Keratinocyte (primary cell): ENCODE data around the gene MYL10. TPM values are rescaled to one million over a fixed set of nuclear protein-coding genes. Genes with fewer than 3 reads are reported as not detected.

Source experiments
- DNase-seq: peaks from one replicate; pipeline ENCODE4 v3.0.0-alpha.2; 2011; ENCODE audit warnings: low read depth, missing footprints, low spot score
- FAIRE-seq: peaks from 2 replicates; lab custom pipeline; 2011; peaks lifted over from hg19 to GRCh38; lab: Jason Lieb, UNC
- H2AFZ ChIP-seq: 2 replicates; pipeline ENCODE4 v1.6.0; 2012; ENCODE audit warnings: low read length, control low read depth, inconsistent platforms; ENCODE audit not compliant: control insufficient read depth
- H3K27ac ChIP-seq: 2 replicates; pipeline ENCODE4 v1.5.1; 2011; ENCODE audit warnings: low read length; ENCODE audit not compliant: control insufficient read depth, insufficient read depth
- H3K27me3 ChIP-seq: 3 replicates; pipeline ENCODE4 v1.6.0; 2011; ENCODE audit warnings: low read length; ENCODE audit not compliant: control insufficient read depth, insufficient read depth; ENCODE audit errors: extremely low read depth
- H3K36me3 ChIP-seq, 2 experiments: 2 replicates in 1 of 2; 3 replicates in 1 of 2; pipeline ENCODE4 v1.5.1; 2011; ENCODE audit warnings: low read length in 2 of 2, mild to moderate bottlenecking in 1 of 2; ENCODE audit not compliant: control insufficient read depth in 2 of 2, insufficient read depth in 2 of 2; ENCODE audit errors: extremely low read depth in 1 of 2
- H3K4me1 ChIP-seq: 3 replicates; pipeline ENCODE4 v1.5.1; 2011; ENCODE audit warnings: low read length; ENCODE audit not compliant: control insufficient read depth, insufficient read depth; ENCODE audit errors: extremely low read depth
- H3K4me2 ChIP-seq: 3 replicates; pipeline ENCODE4 v1.6.0; 2011; ENCODE audit warnings: low read depth, low read length; ENCODE audit not compliant: control insufficient read depth, insufficient read depth; ENCODE audit errors: extremely low read depth
- H3K4me3 ChIP-seq, 3 experiments: fragments of 200-600 bp in 1 of 3; sonication (generic) in 1 of 3; 2 replicates in 2 of 3; 3 replicates in 1 of 3; pipeline ENCODE4 v1.5.1; 2011 to 2016; ENCODE audit warnings: low read length in 3 of 3, mild to moderate bottlenecking in 3 of 3, control low read depth in 2 of 3, inconsistent platforms in 1 of 3, low read depth in 1 of 3, mixed read lengths in 1 of 3, mixed run types in 1 of 3, moderate library complexity in 1 of 3; ENCODE audit not compliant: control insufficient read depth in 2 of 3, insufficient read depth in 2 of 3; ENCODE audit errors: extremely low read depth in 1 of 3
- H3K79me2 ChIP-seq: 2 replicates; pipeline ENCODE4 v1.6.0; 2012; ENCODE audit warnings: low read length; ENCODE audit not compliant: control insufficient read depth, insufficient read depth
- H3K9ac ChIP-seq: 3 replicates; pipeline ENCODE4 v1.6.0; 2011; ENCODE audit warnings: low read length; ENCODE audit not compliant: control insufficient read depth, insufficient read depth; ENCODE audit errors: extremely low read depth
- H3K9me1 ChIP-seq: 3 replicates; pipeline ENCODE4 v1.6.0; 2011; ENCODE audit warnings: low read length; ENCODE audit not compliant: control insufficient read depth, insufficient read depth; ENCODE audit errors: extremely low read depth
- H3K9me3 ChIP-seq: 2 replicates; pipeline ENCODE4 v1.5.1; 2012; ENCODE audit warnings: low read depth, low read length; ENCODE audit not compliant: control insufficient read depth
- H4K20me1 ChIP-seq: 3 replicates; pipeline ENCODE4 v1.6.0; 2011; ENCODE audit warnings: low read length; ENCODE audit not compliant: control insufficient read depth, insufficient read depth; ENCODE audit errors: extremely low read depth
- EZH2 ChIP-seq: IDR thresholded peaks from one replicate; pipeline ENCODE4 v1.6.1; 2012; ENCODE audit warnings: inconsistent platforms, mild to moderate bottlenecking, low read length, moderate library complexity
- dilution Hi-C: fragments of 300-500 bp; cut with MboI; formaldehyde crosslinking; loops from one replicate; pipeline ENCODE4 v1.7.0; 2020; ENCODE audit warnings: low sequenced_read_pairs; ENCODE audit not compliant: extremely low pct_ligation_motif_present
- polyA plus RNA-seq, 5 experiments: library from polyadenylated mRNA; depleted of rRNA in 3 of 5; stranded (reverse) in 3 of 5; stranded (forward) in 1 of 5; unstranded in 1 of 5; fragments of >200 nt; gene quantifications; 1 replicate in 1 of 5; 2 replicates in 3 of 5; 3 replicates in 1 of 5; pipeline versions ENCODE4 v1.2.1 to v1.2.3, GENCODE V29; 2011 to 2012; ENCODE audit warnings: missing spikeins in 2 of 5, low read depth in 1 of 5, low replicate concordance in 1 of 5
- TF ChIP-seq, protein P1 (sequence below), 3 experiments: IDR thresholded peaks in 1 of 3; conservative IDR thresholded peaks in 1 of 3; optimal IDR thresholded peaks in 1 of 3; 2 replicates in 2 of 3; 3 replicates in 1 of 3; pipeline versions ENCODE3 to v1.5.1; 2011; ENCODE audit warnings: low read length in 3 of 3, mild to moderate bottlenecking in 3 of 3, moderate library complexity in 2 of 3, control low read depth in 1 of 3, inconsistent platforms in 1 of 3; ENCODE audit not compliant: insufficient read depth in 2 of 3; ENCODE audit errors: extremely low read depth in 1 of 3

MYL10 gene
- polyA plus RNA-seq, 1 donor (not counting 4 experiments of a cell fraction or from before 2014, with no cell fraction given): not detected

GRCh38 chr7:101567230-101567629 lies 61.9 kb downstream of the MYL10 start:
- Histone ChIP-seq H2AFZ (no peak overlapping the region), H3K36me3 (no peaks in the 10 kb centered on the region), H3K9me1 (no peaks in the 10 kb centered on the region), H3K79me2 (no peaks in the 10 kb centered on the region), H3K27ac (no peak overlapping the region), H3K4me1 (no peaks in the 10 kb centered on the region), H3K27me3 (peaks cover 7% of the 10 kb centered on the region), H4K20me1 (no peaks in the 10 kb centered on the region), H3K9ac (no peak overlapping the region), H3K9me3 (no peaks in the 10 kb centered on the region), H3K4me2 (no peak overlapping the region), H3K4me3 (no peak overlapping the region)
- dilution Hi-C loops: no loop called here
- TF ChIP-seq EZH2: no peak
- TF ChIP-seq, protein P1, sequence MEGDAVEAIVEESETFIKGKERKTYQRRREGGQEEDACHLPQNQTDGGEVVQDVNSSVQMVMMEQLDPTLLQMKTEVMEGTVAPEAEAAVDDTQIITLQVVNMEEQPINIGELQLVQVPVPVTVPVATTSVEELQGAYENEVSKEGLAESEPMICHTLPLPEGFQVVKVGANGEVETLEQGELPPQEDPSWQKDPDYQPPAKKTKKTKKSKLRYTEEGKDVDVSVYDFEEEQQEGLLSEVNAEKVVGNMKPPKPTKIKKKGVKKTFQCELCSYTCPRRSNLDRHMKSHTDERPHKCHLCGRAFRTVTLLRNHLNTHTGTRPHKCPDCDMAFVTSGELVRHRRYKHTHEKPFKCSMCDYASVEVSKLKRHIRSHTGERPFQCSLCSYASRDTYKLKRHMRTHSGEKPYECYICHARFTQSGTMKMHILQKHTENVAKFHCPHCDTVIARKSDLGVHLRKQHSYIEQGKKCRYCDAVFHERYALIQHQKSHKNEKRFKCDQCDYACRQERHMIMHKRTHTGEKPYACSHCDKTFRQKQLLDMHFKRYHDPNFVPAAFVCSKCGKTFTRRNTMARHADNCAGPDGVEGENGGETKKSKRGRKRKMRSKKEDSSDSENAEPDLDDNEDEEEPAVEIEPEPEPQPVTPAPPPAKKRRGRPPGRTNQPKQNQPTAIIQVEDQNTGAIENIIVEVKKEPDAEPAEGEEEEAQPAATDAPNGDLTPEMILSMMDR (optimal IDR thresholded peaks at IDR 0.05 in 1 of 3, IDR thresholded peaks at IDR 0.05 in 1 of 3, conservative IDR thresholded peaks at IDR 0.05 in 1 of 3; ENCODE audit: extremely low read depth in 1 of 3, insufficient read depth in 2 of 3, low read length in 3 of 3): no peak
- DNase-seq: no peak
- no peak for FAIRE-seq

- H3K4me1 ChIP-seq: no peaks in the 10 kb centered on the region
- peaks cover 10% of the 10 kb centered on the region for H3K27me3 ChIP-seq
- FAIRE-seq (no peak), DNase-seq (no peak)
- no peaks in the 10 kb centered on the region for H3K9me1 ChIP-seq
- no peak overlapping the region for H3K4me2 ChIP-seq
- H3K27ac ChIP-seq: no peak overlapping the region
- no peaks in the 10 kb centered on the region for H3K79me2 ChIP-seq
- no peak overlapping the region for H3K4me3 ChIP-seq
- no peak overlapping the region for H3K9ac ChIP-seq
- dilution Hi-C loops: no loop called here
- no peaks in the 10 kb centered on the region for H3K9me3 ChIP-seq
- TF ChIP-seq, protein P1 (optimal IDR thresholded peaks at IDR 0.05 in 1 of 3, IDR thresholded peaks at IDR 0.05 in 1 of 3, conservative IDR thresholded peaks at IDR 0.05 in 1 of 3; ENCODE audit: extremely low read depth in 1 of 3, insufficient read depth in 2 of 3, low read length in 3 of 3): no peak
- TF ChIP-seq EZH2: no peak
- H3K36me3 ChIP-seq: no peaks in the 10 kb centered on the region
- H2AFZ ChIP-seq: no peak overlapping the region
- no peaks in the 10 kb centered on the region for H4K20me1 ChIP-seq
These were observed 63.4 kb downstream of the MYL10 start for GRCh38 chr7:101565601-101566209.
